NCI-H510A treated with DMSO at 0.1 percent for 48 hours (cell line): ENCODE data around the gene ZSWIM7.

Source experiments
- DNase-seq: peaks from one replicate; lab custom pipeline; 2025; lab: John Stamatoyannopoulos, UW

The ZSWIM7 gene, protein sequence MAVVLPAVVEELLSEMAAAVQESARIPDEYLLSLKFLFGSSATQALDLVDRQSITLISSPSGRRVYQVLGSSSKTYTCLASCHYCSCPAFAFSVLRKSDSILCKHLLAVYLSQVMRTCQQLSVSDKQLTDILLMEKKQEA

DNA sequence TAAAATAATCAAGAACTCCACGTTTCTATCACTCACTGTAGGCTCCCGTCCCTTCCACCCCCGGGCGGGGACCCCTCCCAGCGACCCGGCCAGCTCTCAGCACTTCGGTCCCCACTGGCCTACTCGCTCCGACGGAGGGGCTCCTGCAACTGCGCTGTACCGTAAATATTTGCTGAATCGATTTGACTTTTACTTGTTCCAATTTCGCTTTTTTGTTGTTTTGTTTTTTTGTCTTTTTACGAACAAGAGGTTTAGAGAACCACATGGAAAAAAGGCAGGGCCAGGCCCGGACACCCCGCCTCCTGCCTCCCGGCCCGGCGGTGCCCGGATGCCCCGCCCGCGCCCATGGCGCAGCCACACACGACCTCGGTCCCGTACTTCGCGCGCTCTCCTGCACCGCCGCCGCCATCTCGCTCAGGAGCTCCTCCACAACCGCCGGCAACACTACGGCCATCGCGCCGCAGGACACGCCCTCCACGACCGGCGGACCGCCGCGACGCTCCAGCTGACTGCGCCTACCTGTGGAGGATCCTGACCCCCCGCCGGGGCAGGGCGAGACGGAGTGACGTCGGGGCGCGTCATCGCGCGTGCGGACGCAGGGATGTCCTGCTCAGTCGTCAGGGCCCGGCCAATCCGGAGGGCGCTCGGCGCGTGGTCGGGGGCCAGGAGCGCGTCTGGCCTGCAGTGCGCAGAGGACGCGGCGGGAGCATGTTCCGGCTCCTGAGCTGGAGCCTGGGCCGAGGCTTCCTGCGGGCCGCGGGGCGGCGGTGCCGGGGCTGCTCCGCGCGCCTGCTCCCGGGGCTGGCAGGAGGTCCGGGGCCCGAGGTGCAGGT lies at the start of gene ZSWIM7, which contains the start of gene TTC19:
Gene ZSWIM7 (minus strand): TSS at position 564 of the 833 bp plus-strand sequence. CDS start 110 bp downstream, at position 454.
Gene TTC19 (plus strand): TSS at position 684 of the 833 bp plus-strand sequence. CDS start 25 bp downstream, at position 709.
- DNase-seq, result peak; percentile 95

DNA sequence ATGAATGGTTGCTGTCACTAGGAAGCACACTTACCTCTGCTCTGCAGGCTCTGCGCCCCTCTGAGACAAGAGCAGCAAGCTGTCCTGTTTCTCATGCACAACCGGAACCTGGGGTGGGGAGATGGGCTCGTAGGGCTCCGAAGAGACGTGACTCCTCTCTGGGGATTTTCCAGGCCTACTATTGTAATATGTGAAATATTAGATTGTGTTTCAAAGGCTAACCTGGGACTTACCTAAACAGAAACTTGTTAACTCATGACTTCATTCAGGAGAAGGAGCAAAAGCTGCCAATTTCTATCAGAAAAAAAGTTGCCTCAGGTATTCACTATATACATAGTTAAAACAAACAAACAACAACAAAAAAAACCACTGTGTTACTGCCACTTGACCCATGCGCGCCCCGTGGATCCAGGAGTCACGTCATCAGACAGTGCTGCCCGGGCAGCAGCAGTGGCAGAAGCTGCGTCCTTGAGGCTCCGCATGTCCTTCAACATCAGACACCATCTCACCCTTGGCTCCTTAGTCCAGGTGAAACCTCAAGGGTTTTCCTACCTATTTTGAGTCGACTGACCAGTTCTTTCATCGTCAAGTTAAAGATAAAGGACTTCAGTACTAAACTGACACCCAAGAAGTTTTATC lies 49.4 kb upstream of the ZSWIM7 start:
- DNase-seq, result no peak

DNA sequence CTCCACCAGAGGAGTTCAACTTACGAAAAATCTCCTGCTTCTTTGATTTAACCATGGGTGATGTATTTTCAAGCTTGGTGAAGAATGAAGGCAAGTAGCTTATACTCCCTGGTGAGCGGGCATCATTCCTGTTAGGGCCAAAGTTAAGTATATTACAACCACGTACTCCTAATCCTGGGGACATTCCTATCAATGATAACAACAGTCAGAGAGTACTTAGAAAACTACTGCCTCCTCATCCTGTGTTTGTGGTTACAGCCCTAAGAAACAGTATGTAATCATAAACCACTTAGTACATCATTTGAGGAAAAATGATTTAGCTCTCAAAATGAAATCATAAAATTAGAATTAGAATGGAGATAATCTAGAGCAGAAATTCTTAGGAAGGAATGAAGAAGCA lies 47.5 kb upstream of the ZSWIM7 start:
- no peak for DNase-seq

DNA sequence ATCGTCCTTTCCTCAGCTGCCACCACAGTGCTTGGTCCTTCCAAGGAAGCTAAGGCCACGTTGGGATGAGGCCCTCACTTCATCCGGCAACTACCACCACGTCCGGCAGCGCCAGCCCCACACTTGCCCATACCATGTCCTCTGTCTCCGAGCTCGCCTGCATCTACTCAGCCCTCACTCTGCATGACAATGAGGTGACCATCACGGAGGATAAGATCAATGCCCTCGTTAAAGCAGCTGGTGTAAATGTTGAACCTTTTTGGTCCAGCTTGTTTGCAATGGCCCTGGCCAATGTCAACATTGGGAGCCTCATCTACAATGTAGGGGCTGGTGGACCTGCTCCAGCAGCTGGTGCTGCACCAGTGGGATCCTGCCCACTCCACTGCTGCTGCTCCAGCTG lies 45.0 kb upstream of the ZSWIM7 start:
- no peak for DNase-seq

DNA sequence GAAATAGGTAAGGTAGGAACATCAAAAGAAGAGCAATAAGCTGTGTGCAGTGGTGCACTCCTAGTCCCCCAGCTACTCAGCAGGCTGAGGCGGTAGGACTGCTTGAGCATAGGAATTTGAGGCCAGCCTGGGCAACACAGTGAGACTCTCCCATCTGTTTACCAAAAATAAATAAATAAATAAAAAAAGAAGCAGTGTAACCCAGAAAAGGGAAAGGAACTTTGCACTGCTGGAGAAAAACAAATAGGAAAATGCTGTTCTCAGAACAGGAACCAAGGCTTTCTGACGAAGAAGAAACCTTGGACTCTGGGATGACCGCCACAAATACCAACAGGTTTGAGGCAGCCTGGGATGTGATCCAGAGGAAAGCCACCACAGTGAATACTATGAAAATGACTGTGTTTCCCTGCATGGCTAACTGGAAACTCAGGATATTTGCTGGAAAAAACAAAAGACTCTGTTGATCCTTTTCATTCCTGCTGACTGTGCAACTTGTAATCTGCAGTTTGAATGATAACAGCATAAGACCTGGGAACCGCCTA lies 41.3 kb upstream of the ZSWIM7 start:
- DNase-seq, result no peak

DNA sequence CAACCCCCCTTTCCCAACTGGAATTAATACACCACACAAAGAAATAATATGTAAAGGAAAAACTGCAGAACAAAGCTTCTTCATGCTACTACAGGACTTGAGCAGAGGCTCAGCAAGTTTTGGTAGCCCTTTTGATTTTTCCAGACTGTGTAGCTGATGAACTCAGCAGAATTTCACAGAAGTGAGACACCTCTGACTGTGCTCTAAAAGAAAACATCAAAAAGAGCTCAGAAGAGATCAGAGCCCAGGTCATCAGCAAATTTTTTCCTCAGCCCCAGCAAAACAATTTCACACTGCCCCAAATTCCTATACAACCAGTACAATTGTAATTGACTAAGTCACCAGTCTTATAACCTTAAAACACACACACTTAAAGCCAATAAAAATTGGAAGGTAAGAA lies 38.1 kb upstream of the ZSWIM7 start:
- DNase-seq, result no peak

DNA sequence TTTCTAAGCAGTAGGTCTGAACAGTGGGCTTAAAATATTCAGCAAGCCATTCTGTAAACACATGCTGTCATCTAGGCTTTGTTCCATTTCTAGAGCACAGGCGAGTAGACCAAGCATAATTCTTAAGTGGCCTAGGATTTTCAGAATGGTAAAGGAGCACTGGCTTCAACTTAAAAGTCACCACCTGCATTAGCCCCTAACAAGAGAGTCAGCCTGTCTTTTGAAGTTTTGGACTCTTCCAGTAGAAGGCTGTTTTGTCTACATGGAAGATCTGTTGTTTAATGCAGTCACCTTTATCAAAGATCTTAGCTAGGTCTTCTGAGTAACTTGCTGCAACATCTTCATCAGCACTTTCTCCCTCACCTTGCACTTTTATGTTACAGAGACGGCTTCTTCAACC lies 36.8 kb upstream of the ZSWIM7 start:
- no peak for DNase-seq

DNA sequence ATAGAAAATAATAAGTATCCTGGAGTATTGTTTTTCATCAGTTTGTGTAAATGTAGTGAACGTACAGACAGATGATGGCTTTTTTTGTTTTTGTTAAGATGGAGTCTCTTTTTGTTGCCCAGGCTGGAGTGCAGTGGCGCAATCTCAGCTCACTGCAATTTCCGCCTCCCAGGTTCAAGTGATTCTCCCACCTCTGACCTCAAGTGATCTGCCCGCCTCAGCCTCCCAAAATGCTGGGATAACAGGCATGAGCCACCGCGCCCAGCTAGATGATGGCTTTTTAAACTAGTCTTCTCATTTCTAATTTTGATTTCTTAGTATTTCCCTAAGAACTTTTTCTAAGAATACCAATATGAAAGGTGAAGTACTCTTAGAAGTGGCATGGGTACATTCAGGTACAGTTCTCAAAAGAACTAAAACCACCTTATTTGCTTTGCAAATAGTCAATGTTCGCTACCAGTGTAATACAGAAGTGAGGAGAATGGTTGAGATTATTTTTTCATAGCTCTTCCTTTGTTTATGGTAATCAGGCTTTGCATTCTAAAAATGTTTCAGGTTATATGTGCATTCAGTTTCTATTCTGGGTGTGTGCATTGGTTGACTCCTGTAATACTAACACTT lies 34.3 kb upstream of the ZSWIM7 start:
- no peak for DNase-seq

DNA sequence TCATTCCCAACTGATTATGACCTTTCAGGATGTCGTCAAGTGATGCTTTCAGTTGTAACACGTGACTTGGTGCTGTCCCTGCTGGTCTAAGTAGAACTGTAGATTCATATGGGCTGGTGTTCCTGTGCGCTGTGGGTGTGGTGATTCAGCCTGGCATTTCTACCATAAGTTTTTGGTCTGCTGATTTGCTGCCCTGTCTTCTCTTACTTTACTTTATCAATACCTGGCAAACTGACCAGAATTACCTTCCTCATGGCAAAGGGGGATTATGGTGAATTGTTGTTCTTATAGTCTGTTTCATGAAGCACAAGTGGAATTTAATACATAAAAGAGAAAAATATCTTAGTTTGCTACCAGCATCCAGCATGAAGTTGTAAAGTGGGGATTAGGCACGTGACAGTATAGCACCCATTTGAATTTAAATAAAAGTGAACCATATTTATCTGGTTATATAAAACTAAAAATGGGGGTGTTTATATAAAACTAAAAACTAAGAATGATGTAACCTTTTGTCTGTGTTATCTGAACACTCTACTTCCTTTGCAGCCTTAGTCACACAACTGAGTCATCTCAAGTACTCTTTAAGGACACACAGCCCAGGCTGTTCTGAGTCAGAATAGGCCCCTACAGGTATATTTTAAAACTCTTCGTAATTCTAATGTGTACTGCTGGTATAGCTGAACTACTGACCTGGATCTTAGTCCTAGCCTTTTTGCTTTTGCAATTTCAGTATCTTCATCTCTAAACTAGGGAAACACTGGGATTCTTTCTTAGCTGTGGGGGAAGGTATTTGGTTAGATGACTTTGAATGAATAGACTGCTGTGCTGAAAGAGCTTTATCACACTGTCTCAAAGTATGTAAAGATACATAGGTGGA lies 28.4 kb upstream of the ZSWIM7 start:
- peak; percentile 9 for DNase-seq

DNA sequence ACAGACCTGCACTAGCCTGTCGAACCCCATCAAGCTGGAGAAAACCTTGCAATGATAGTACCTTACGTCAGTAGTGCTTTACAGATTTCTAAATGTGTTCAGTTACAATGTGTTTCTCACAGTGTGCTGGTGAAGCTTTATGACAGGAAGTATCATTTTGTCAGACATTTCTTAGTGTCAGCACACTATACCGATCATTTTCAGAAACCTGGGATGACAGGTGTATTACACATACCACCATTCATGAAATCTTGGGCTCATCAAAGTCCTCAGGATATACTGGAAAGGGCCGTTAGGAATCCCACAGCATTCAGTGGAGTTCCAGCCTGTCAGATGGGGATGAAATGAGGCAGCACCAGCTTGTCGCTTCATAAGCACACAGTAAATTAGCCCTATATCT lies 27.4 kb upstream of the ZSWIM7 start:
- DNase-seq, result no peak

DNA sequence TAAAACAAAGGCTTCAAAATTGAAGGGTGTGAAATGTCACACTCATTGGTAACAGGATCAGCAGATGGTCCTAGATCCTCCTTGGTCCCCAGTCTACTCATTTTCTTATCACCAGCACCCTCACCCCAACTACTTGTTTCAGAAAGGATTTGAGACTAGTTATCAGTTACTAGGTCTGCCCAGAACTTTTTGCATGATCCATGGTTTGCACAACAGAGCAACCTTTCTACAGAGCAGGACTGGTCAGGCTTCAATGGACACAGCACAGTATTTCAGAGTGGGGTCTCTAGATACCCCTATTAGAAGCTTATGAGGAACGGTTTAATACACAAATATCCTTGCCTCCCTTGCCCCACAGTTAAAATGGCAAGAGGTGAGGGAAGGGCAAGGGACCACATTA lies 25.7 kb upstream of the ZSWIM7 start:
- DNase-seq, result no peak

DNA sequence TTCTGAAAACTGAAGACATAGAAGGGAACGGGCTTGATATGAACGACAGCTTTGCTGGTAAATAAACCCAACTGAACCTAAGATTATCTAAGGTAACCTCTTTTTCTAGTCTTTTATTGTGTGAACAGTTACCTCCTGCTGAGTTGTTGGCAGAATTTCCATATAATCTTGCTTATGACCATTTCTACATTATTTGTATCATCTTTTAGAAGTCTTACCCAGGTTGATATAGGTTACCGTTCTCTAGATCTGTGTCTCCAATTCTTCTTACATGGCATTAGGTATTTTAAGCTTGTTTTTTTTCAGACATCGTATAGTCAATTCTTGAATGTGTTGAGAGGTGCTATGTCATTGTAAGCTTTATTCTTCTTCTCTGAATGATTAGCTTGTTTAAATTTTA lies 24.4 kb upstream of the ZSWIM7 start:
- no peak for DNase-seq

DNA sequence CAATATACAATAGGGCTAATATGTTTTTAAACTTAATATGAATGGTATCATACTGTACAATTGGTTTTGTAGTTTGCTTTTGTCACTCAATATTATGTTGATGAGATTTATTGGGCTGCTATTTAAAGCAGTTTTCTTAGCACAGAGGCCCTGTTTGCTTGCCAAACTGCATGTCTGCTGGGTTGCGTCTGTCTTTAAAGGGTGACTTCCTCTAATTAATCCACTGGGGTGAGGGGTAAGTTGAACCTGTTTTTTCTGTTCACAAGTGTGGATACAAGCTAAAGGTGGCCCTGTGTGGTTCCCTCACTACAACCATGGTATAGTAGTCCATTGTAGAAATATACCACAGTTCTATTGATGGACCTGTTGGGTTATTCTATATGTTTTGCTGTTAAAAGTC lies 19.8 kb upstream of the ZSWIM7 start:
- no peak for DNase-seq

DNA sequence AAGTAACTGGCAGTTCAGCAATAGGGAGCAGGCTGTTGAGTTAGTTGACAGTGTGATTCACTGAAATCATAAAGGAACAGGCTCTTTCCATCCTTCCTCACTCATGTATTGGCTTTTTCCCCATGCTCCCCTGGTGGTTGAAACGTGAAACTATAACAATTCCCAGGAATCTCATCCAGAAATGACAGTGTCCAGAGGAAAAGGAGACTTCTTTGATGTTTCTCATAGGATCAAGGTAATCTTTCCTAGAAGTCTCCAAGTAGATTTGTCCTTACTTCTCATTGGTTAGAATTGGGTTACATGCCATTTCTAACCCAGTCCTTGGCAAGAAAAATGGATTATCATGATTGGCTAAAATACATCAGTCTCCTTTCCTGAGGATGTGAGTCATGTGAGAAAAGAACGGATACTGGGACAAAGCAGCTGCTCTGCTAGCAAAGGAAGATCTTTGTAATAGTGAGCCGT lies 14.5 kb upstream of the ZSWIM7 start:
- DNase-seq, result peak; percentile 31

DNA sequence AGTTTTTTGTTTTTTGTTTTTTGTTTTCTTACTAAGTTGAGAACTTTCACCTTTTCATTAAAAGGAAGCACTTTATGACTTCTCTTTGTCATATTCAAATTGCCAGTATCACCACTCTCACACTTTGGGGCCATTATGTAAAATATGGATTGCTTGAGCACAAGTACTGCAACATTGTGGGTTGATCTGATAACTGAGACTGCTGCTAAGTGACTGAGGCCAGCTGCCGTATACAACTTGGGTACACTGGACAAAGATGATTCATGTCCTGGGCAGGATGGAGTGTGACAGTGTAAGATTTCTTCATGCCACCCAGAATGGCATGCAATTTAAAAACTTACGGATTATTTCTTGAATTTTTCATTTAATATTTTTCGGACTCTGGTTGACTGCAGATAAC lies 7.9 kb upstream of the ZSWIM7 start:
- no peak for DNase-seq

DNA sequence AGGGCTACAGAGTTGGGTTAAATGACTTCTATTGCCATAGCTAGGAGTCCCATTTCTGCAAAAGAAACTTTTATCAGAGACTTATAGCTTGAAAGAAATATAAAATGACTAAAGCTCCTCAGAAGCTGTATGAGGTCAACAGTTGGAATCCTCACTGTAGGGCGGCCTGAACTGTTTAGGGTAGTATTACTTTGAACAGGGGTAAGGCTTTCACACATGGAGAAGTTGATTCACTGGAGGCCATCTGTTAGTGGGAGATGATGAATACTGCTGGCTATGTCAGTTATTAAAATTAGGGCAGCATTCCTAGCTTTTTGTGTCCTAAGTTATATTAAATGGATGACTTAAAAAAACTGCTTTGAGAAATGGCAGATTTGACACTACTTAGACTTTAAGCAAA lies 6.1 kb upstream of the ZSWIM7 start:
- no peak for DNase-seq

DNA sequence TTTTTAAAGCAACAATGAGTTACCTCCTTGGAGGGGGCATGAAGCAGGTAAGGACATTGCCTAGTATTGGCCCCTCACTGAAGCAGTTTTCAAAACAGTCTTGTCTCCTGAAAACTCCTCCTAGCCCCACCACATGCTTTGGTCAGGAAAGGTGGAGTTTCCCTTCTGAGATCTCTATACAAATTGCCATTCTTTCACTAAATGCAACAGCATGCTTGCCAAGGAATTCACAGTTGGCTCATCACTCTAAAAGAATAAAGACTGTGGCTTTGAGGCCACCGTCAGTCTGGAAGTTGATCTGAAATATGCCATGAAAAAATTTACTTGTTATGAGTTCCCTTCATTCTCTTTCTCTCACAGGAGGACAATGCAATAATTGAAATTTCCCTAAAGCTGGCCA lies 4.3 kb upstream of the ZSWIM7 start:
- DNase-seq, result no peak

DNA sequence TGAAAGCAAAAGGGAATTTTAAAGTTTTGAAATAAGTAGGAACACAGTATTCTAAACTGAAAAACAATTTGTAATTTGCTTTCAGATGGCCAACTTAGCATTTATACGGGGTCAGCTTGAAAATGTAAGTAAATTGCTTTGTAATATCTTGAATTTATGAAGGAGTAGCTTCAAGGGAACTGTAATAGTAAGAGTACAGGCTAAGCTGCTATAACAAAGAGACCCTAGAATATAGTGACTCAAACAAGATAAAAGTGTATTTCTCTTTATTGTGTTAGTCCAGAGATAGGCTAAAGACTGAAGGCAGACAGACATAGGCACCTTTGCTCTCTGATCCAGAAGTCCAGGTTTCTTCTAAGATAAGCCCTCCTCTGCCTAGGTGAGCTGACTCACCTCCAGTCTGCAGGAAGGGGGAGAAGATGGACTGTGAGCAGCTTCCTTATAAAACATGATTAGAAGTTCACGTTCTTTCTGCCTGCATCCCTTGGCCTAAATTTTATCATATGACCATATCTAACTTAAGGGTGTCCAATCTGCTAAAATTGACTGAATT lies 3.3 kb upstream of the ZSWIM7 start:
- no peak for DNase-seq

DNA sequence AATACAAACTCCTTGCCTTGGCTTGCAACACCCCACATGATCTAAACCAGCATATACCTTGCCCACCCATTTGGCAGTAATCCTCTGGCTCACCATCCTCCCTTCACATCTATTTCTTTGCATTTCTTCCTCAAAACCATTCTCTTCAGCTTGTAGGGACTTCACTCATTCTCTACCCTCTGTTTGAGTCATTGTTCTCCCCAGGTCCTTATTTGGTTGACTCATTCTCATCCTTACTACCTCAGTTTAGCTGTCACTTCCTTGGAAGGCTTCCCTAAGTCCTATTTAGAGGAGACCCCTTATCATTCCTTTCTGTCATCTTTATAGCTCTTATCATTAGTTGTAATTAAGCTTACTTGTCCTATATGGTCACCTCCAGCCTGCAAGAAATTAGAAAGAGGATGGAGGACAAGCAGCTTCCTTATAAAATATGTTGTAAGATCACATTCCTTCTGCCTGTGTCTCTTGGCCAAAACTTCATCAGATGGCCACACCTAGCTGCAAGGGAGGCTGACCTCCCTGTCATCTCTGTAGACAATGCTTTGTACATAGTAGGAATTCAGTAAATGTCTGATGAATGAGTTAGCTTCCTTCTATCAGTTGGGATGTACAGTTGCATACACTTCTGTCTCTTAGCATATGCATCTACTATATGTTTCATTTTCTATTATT lies 1.9 kb upstream of the ZSWIM7 start:
- no peak for DNase-seq
